ENCODE measurements around the gene RAB6B. TPM values are rescaled to one million over a fixed set of nuclear protein-coding genes. Genes with fewer than 3 reads are reported as not detected.

The RAB6B gene
- total RNA-seq, 1 experiment from 2014 or later = 0.52 TPM

GRCh38 chr3:133880886-133881455 is 14.7 kb downstream of the RAB6B start:
- H2AFZ ChIP-seq = no peak overlapping the region
- ChIA-PET POLR2A (ENCODE audit: unreplicated experiment) (no interaction called here), CTCF (no interaction called here)
- no peak for DNase-seq
- TF ChIP-seq EZH2 (IDR thresholded peaks at IDR 0.05; ENCODE audit: low read depth) = no peak
- TF ChIP-seq CTCF (conservative IDR thresholded peaks at IDR 0.05) = no peak
- no peaks in the 10 kb centered on the region for H3K36me3 ChIP-seq (ENCODE audit: low read depth)
- H3K4me1 ChIP-seq (replicated peaks; ENCODE audit: insufficient read depth) = peaks cover 16% of the 10 kb centered on the region
- no peak overlapping the region for H3K27ac ChIP-seq
- H3K9me2 ChIP-seq (ENCODE audit: insufficient read depth) = no peaks in the 10 kb centered on the region
- H3K4me2 ChIP-seq = no peak overlapping the region
- 0 out of 2 replicates have a peak, but pooled peaks cover 1% of the 10 kb centered on the region for H3K27me3 ChIP-seq (ENCODE audit: insufficient read depth, low read depth)
- H3K79me2 ChIP-seq (ENCODE audit: low read depth) = no peaks in the 10 kb centered on the region
- H3K4me3 ChIP-seq = no peak overlapping the region
- intact Hi-C loops (cut with micrococcal nuclease; ENCODE audit: unreplicated experiment) = no loop called here
- H3K9me3 ChIP-seq (ENCODE audit: insufficient read depth, low read depth) = peaks cover 4% of the 10 kb centered on the region; the same call in 1 of the 2 replicates
- no peaks in the 10 kb centered on the region for H3F3A ChIP-seq (ENCODE audit: insufficient read depth, low read depth)
- H4K20me1 ChIP-seq (ENCODE audit: insufficient read depth) = no peaks in the 10 kb centered on the region
- no TSS peak for BruUV-seq (replicated peaks)

- Histone ChIP-seq H3K4me1 (replicated peaks; ENCODE audit: insufficient read depth) (peaks cover 16% of the 10 kb centered on the region), H3K36me3 (ENCODE audit: low read depth) (no peaks in the 10 kb centered on the region), H3K9me3 (ENCODE audit: insufficient read depth, low read depth) (peaks cover 4% of the 10 kb centered on the region; the same call in 1 of the 2 replicates), H3F3A (ENCODE audit: insufficient read depth, low read depth) (no peaks in the 10 kb centered on the region), H3K27me3 (ENCODE audit: insufficient read depth, low read depth) (no peaks in the 10 kb centered on the region), H3K9me2 (ENCODE audit: insufficient read depth) (no peaks in the 10 kb centered on the region), H2AFZ (no peak overlapping the region), H3K4me3 (no peak overlapping the region), H3K4me2 (no peak overlapping the region), H4K20me1 (ENCODE audit: insufficient read depth) (no peaks in the 10 kb centered on the region), H3K79me2 (ENCODE audit: low read depth) (no peaks in the 10 kb centered on the region), H3K27ac (no peak overlapping the region)
- intact Hi-C loops (cut with micrococcal nuclease; ENCODE audit: unreplicated experiment) = no loop called here
- ChIA-PET CTCF (no interaction called here), POLR2A (ENCODE audit: unreplicated experiment) (no interaction called here)
- TF ChIP-seq EZH2 (IDR thresholded peaks at IDR 0.05; ENCODE audit: low read depth) (no peak), CTCF (conservative IDR thresholded peaks at IDR 0.05) (no peak)
- DNase-seq = no peak
- no TSS peak for BruUV-seq (replicated peaks)
Observed at GRCh38 chr3:133880287-133880686, 15.4 kb downstream of the RAB6B start.

DNA sequence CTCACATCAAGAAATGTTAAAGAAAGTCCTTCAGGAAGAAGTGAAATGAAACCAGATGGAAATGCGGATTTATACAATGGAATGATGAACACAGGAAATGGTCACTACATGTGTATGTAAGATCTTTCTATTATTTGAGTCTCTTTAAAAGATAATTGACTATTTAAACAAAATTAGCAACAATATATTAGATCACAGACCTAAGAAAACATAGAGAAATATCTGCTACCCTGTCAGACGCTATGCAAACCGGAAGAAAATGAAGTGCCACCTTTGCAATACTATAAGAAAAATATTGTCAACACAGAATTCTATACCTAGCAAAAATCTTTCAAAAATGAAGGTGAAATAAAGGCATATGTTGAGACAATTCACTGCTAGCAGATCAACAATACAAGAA is 17.2 kb downstream of the RAB6B start:
- no peak overlapping the region for H3K4me3 ChIP-seq
- TF ChIP-seq CTCF (conservative IDR thresholded peaks at IDR 0.05) (no peak), EZH2 (IDR thresholded peaks at IDR 0.05; ENCODE audit: low read depth) (no peak)
- intact Hi-C loops (cut with micrococcal nuclease; ENCODE audit: unreplicated experiment) = no loop called here
- no TSS peak for BruUV-seq (replicated peaks)
- DNase-seq = no peak
- no peaks in the 10 kb centered on the region for H3K27me3 ChIP-seq (ENCODE audit: insufficient read depth, low read depth)
- H4K20me1 ChIP-seq (ENCODE audit: insufficient read depth) = no peaks in the 10 kb centered on the region
- H3K4me1 ChIP-seq (replicated peaks; ENCODE audit: insufficient read depth) = peaks cover 16% of the 10 kb centered on the region
- H3K79me2 ChIP-seq (ENCODE audit: low read depth) = no peaks in the 10 kb centered on the region
- H2AFZ ChIP-seq = no peak overlapping the region
- H3K9me3 ChIP-seq (ENCODE audit: insufficient read depth, low read depth) = peaks cover 4% of the 10 kb centered on the region; the same call in 1 of the 2 replicates
- no peaks in the 10 kb centered on the region for H3K36me3 ChIP-seq (ENCODE audit: low read depth)
- ChIA-PET CTCF (no interaction called here), POLR2A (ENCODE audit: unreplicated experiment) (no interaction called here)
- no peak overlapping the region for H3K27ac ChIP-seq
- no peaks in the 10 kb centered on the region for H3K9me2 ChIP-seq (ENCODE audit: insufficient read depth)
- no peaks in the 10 kb centered on the region for H3F3A ChIP-seq (ENCODE audit: insufficient read depth, low read depth)
- H3K4me2 ChIP-seq = no peak overlapping the region

Data from PC-9 (cell line).